ENCODE measurements around the gene PORCN.

The PORCN gene

DNA sequence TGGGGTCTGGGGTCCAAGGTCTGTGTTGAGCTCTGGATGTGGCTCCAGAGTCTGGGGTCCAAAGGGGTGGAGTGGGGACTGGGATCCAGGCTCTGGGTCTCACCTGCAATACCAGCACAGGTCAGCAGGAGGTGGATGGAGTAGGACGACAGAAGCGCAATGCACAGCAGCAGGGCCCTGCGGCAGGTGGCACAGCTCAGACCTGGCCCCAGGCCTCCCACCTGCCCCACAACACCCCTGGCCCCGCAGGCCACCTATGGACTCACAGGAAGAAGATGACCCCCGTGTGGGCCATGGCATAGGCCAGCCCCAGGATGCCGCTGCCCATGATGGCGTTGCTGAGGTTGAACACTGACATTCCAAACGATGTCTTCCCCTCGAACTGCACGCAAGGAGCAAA lies 42.1 kb upstream of the PORCN start:
- H3K36me3 ChIP-seq (ENCODE audit: insufficient read depth, low read length): no peaks in the 10 kb centered on the region
- H3K9me3 ChIP-seq (ENCODE audit: low read length): no peaks in the 10 kb centered on the region
- H3K79me2 ChIP-seq (ENCODE audit: insufficient read depth, low read length): no peaks in the 10 kb centered on the region
- H3K4me3 ChIP-seq (ENCODE audit: low read depth, low read length, poor library complexity, severe bottlenecking): peak overlapping the region; percentile 74
- H3K4me1 ChIP-seq (ENCODE audit: insufficient read depth, low read length, severe bottlenecking): peaks cover 25% of the 10 kb centered on the region
- no peaks in the 10 kb centered on the region for H3K27me3 ChIP-seq (ENCODE audit: insufficient read depth, low read length)
- no peak overlapping the region for H2AFZ ChIP-seq (ENCODE audit: low read length)
- H3K4me2 ChIP-seq (ENCODE audit: low read length): peak overlapping the region; percentile 71; the same call in 1 of the 2 replicates
- H3K27ac ChIP-seq (ENCODE audit: low read depth, low read length, poor library complexity, severe bottlenecking): no peak overlapping the region
- peak; percentile 23; the same call in 1 of the 2 replicates for TF ChIP-seq CTCF (IDR thresholded peaks at IDR 0.05; ENCODE audit: low read length)
- no peak for TF ChIP-seq EZH2 (IDR thresholded peaks at IDR 0.05; ENCODE audit: borderline replicate concordance, low read length)
- no peak overlapping the region for H3K9ac ChIP-seq (ENCODE audit: low read length)
- no peaks in the 10 kb centered on the region for H3F3A ChIP-seq (ENCODE audit: insufficient read depth, low read length)
- no peaks in the 10 kb centered on the region for H4K20me1 ChIP-seq (ENCODE audit: insufficient read depth, low read length)
- no peaks in the 10 kb centered on the region for H3K9me2 ChIP-seq (ENCODE audit: low read depth, low read length)

DNA sequence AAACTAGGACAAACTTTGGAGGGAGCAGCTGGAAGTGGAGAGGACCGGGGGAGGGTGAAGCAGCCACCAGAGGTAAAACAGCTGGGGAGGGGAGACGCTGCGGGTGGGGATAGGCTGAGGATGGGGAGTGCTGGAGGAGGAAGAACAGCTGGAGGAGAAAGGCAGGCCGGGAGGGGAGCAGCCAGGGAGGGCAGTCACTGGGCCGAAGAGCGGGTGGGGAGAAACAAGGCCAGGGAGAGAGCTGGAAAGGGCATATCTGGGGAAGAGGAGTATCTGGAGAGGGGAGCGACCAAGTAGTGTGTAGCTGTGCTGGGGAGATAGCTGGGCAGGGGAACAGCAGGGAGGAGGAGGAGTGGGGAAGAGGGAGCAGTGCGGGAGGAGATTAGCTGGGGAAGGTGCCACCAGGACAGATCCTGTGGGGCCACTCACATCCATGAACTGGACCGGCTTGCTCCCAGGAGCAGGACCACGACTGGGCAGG lies 41.5 kb upstream of the PORCN start:
- H3K4me1 ChIP-seq (ENCODE audit: insufficient read depth, low read length, severe bottlenecking): peaks cover 25% of the 10 kb centered on the region
- H3K9me2 ChIP-seq (ENCODE audit: low read depth, low read length): no peaks in the 10 kb centered on the region
- TF ChIP-seq EZH2 (IDR thresholded peaks at IDR 0.05; ENCODE audit: borderline replicate concordance, low read length) (no peak), CTCF (IDR thresholded peaks at IDR 0.05; ENCODE audit: low read length) (no peak)
- H3K9ac ChIP-seq (ENCODE audit: low read length): peak overlapping the region; percentile 82
- peak overlapping the region; percentile 71 for H3K4me2 ChIP-seq (ENCODE audit: low read length)
- H2AFZ ChIP-seq (ENCODE audit: low read length): no peak overlapping the region
- no peaks in the 10 kb centered on the region for H4K20me1 ChIP-seq (ENCODE audit: insufficient read depth, low read length)
- H3K4me3 ChIP-seq (ENCODE audit: low read depth, low read length, poor library complexity, severe bottlenecking): peak overlapping the region; percentile 74
- no peaks in the 10 kb centered on the region for H3K36me3 ChIP-seq (ENCODE audit: insufficient read depth, low read length)
- no peaks in the 10 kb centered on the region for H3K27me3 ChIP-seq (ENCODE audit: insufficient read depth, low read length)
- H3K9me3 ChIP-seq (ENCODE audit: low read length): no peaks in the 10 kb centered on the region
- no peaks in the 10 kb centered on the region for H3F3A ChIP-seq (ENCODE audit: insufficient read depth, low read length)
- peak overlapping the region; percentile 6 for H3K27ac ChIP-seq (ENCODE audit: low read depth, low read length, poor library complexity, severe bottlenecking)
- no peaks in the 10 kb centered on the region for H3K79me2 ChIP-seq (ENCODE audit: insufficient read depth, low read length)

DNA sequence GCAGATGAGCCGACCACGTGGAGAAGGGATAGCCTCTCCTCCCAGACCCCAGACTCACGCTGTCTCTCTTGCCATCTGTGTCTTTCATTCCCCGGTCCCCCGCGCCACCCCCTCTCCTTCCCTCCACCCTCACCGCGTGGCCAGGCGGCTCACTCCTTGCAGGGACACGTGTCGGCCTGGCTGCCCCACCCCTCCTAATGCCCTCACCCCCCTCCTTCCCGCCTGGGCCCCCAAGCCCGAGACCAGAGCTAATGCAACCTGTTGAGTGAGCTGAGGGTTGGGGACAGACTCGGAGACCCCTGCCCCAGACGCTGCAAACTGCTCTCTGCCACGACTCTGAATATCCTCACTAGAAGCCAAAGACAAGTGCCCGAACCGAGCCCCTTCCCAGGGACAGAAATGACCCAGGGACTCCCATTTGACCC lies 40.5 kb upstream of the PORCN start:
- Histone ChIP-seq H3K9ac (ENCODE audit: low read length) (peak overlapping the region; percentile 82), H3K79me2 (ENCODE audit: insufficient read depth, low read length) (no peaks in the 10 kb centered on the region), H3K4me3 (ENCODE audit: low read depth, low read length, poor library complexity, severe bottlenecking) (peak overlapping the region; percentile 74), H3K4me2 (ENCODE audit: low read length) (peak overlapping the region; percentile 71), H2AFZ (ENCODE audit: low read length) (no peak overlapping the region), H3K9me2 (ENCODE audit: low read depth, low read length) (no peaks in the 10 kb centered on the region), H3K36me3 (ENCODE audit: insufficient read depth, low read length) (no peaks in the 10 kb centered on the region), H3K9me3 (ENCODE audit: low read length) (no peaks in the 10 kb centered on the region), H3K27ac (ENCODE audit: low read depth, low read length, poor library complexity, severe bottlenecking) (peak overlapping the region; percentile 35), H3F3A (ENCODE audit: insufficient read depth, low read length) (no peaks in the 10 kb centered on the region), H4K20me1 (ENCODE audit: insufficient read depth, low read length) (no peaks in the 10 kb centered on the region), H3K27me3 (ENCODE audit: insufficient read depth, low read length) (no peaks in the 10 kb centered on the region), H3K4me1 (ENCODE audit: insufficient read depth, low read length, severe bottlenecking) (peaks cover 25% of the 10 kb centered on the region)
- TF ChIP-seq CTCF (IDR thresholded peaks at IDR 0.05; ENCODE audit: low read length): no peak
- TF ChIP-seq EZH2 (IDR thresholded peaks at IDR 0.05; ENCODE audit: borderline replicate concordance, low read length): no peak
